Islet of Langerhans (tissue), 1 donor: ENCODE measurements around the gene RBL1.
A peak's percentile ranks its signal among the peaks of the same experiment; 100 is the strongest.
"Not testable (repeated sequence)": the region's sequence is repeated elsewhere in the genome, so short reads cannot be mapped to it uniquely, and the experiment has no call there.

Source experiments
- FAIRE-seq: peaks from one replicate; lab custom pipeline; 2011; peaks lifted over from hg19 to GRCh38; lab: Jason Lieb, UNC

RBL1 gene

GRCh38 chr20:37095599-37096414, at the start of gene RBL1:
Gene RBL1 (minus strand): TSS chr20:37095997. CDS start chr20:37095928, 69 bp downstream.
- no peak for FAIRE-seq

GRCh38 chr20:37144856-37145404, 49.1 kb upstream of the RBL1 start:
- no peak for FAIRE-seq

GRCh38 chr20:37142708-37143107, 46.9 kb upstream of the RBL1 start:
- no peak for FAIRE-seq

- no peak for FAIRE-seq
Measured at GRCh38 chr20:37137547-37137946, 41.8 kb upstream of the RBL1 start.

GRCh38 chr20:37133952-37134351, 38.2 kb upstream of the RBL1 start:
- no peak for FAIRE-seq

GRCh38 chr20:37131486-37131885, 35.7 kb upstream of the RBL1 start:
- no peak for FAIRE-seq

GRCh38 chr20:37128803-37129202, 33.0 kb upstream of the RBL1 start:
- FAIRE-seq = no peak

- FAIRE-seq = not testable (repeated sequence)
Measured at GRCh38 chr20:37126290-37126689, 30.5 kb upstream of the RBL1 start.

GRCh38 chr20:37123441-37123840, 27.6 kb upstream of the RBL1 start:
- FAIRE-seq = no peak

GRCh38 chr20:37120497-37120896, 24.7 kb upstream of the RBL1 start:
- no peak for FAIRE-seq

GRCh38 chr20:37119356-37120036, 23.7 kb upstream of the RBL1 start:
- no peak for FAIRE-seq

- no peak for FAIRE-seq
Measured at GRCh38 chr20:37114012-37114411, 18.2 kb upstream of the RBL1 start.

- FAIRE-seq = no peak
Measured at GRCh38 chr20:37111926-37112455, 16.2 kb upstream of the RBL1 start.

- no peak for FAIRE-seq
Measured at GRCh38 chr20:37108676-37109075, 12.9 kb upstream of the RBL1 start.

GRCh38 chr20:37102571-37102970, 6.8 kb upstream of the RBL1 start:
- FAIRE-seq = no peak

- FAIRE-seq = no peak
Measured at GRCh38 chr20:37096415-37097041, 731 bp upstream of the RBL1 start.

GRCh38 chr20:37095108-37095598, 644 bp downstream of the RBL1 start:
- no peak for FAIRE-seq

- FAIRE-seq = no peak
Measured at GRCh38 chr20:37090407-37090806, 5.4 kb downstream of the RBL1 start.

GRCh38 chr20:37081717-37082289, 14.0 kb downstream of the RBL1 start:
- FAIRE-seq = no peak

GRCh38 chr20:37077009-37077408, 18.8 kb downstream of the RBL1 start:
- no peak for FAIRE-seq

GRCh38 chr20:37075932-37076685, 19.7 kb downstream of the RBL1 start:
- peak; percentile 5 for FAIRE-seq
